Memory B cell (primary cell): ENCODE data around the gene AGAP3.

Source experiments
- ATAC-seq: fragments of 150-1000 bp; cut with Tn5 transposase; 2 replicates; pipeline ENCODE4 v1.10.0; 2021; ENCODE audit warnings: low read depth, mild to moderate bottlenecking, moderate library complexity
- DNase-seq, 2 donors: peaks; one replicate each; pipeline ENCODE4 v3.0.0; 2022; ENCODE audit warnings: low spot score in 2 of 2
- H3K27ac Mint-ChIP-seq: one replicate; pipeline ENCODE4 v1.8.0; 2022; ENCODE audit warnings: mild to moderate bottlenecking, moderate library complexity, mixed read lengths
- H3K27me3 Mint-ChIP-seq: one replicate; pipeline ENCODE4 v1.8.0; 2022; ENCODE audit warnings: mixed read lengths
- H3K36me3 Mint-ChIP-seq: one replicate; pipeline ENCODE4 v1.8.0; 2022; ENCODE audit warnings: mild to moderate bottlenecking, mixed read lengths
- H3K4me1 Mint-ChIP-seq: one replicate; pipeline ENCODE4 v1.8.0; 2022; ENCODE audit warnings: mixed read lengths
- H3K4me3 Mint-ChIP-seq: one replicate; pipeline ENCODE4 v1.8.0; 2022; ENCODE audit warnings: mild to moderate bottlenecking, moderate library complexity, mixed read lengths
- H3K9me3 Mint-ChIP-seq: one replicate; pipeline ENCODE4 v1.8.0; 2022; ENCODE audit warnings: mixed read lengths

The AGAP3 gene

GRCh38 chr7:151083824-151084160, 2.5 kb upstream of the AGAP3 start:
- DNase-seq: no peak
- Mint-ChIP-seq H3K36me3 (peaks cover 3% of the 10 kb centered on the region), H3K4me3 (peak overlapping the region; percentile 90), H3K4me1 (peaks cover 35% of the 10 kb centered on the region), H3K9me3 (no peaks in the 10 kb centered on the region), H3K27me3 (peaks cover 2% of the 10 kb centered on the region), H3K27ac (peak overlapping the region; percentile 96)
- ATAC-seq: no peak

DNA sequence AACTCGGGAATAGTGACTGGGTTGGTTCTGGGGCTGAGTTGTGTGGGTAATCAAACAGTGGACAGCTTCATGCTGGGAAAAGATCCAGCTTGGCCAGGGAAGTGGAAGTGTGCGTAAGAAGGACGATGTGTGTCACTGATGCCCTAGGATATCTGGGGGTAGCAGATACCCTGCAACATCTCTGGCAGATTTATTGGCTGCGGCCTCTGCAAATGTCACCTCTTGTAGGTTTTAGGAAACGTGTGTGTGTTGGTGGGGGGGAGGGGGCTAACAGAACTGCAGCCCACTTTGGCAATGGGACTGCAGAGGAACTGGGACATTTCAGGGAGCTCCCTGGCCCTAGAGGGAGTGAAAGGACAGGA, 965 bp upstream of the AGAP3 start:
- DNase-seq (no peak), ATAC-seq (no peak)
- peak overlapping the region; percentile 96 for H3K27ac Mint-ChIP-seq

GRCh38 chr7:151086802-151087244, 548 bp downstream of the AGAP3 start:
- Mint-ChIP-seq H3K27ac (peak overlapping the region; percentile 63), H3K9me3 (no peaks in the 10 kb centered on the region), H3K4me1 (peaks cover 32% of the 10 kb centered on the region), H3K36me3 (peaks cover 3% of the 10 kb centered on the region), H3K27me3 (peaks cover 2% of the 10 kb centered on the region), H3K4me3 (peak overlapping the region; percentile 87)
- DNase-seq (peak in 1 of 2 donors; percentile 45), ATAC-seq (no peak)

More for the DNA sequence above, 965 bp upstream of the AGAP3 start:
- peaks cover 3% of the 10 kb centered on the region for H3K36me3 Mint-ChIP-seq
- peaks cover 32% of the 10 kb centered on the region for H3K4me1 Mint-ChIP-seq
- H3K9me3 Mint-ChIP-seq: no peaks in the 10 kb centered on the region
- H3K4me3 Mint-ChIP-seq: peak overlapping the region; percentile 90
- peaks cover 2% of the 10 kb centered on the region for H3K27me3 Mint-ChIP-seq

DNA sequence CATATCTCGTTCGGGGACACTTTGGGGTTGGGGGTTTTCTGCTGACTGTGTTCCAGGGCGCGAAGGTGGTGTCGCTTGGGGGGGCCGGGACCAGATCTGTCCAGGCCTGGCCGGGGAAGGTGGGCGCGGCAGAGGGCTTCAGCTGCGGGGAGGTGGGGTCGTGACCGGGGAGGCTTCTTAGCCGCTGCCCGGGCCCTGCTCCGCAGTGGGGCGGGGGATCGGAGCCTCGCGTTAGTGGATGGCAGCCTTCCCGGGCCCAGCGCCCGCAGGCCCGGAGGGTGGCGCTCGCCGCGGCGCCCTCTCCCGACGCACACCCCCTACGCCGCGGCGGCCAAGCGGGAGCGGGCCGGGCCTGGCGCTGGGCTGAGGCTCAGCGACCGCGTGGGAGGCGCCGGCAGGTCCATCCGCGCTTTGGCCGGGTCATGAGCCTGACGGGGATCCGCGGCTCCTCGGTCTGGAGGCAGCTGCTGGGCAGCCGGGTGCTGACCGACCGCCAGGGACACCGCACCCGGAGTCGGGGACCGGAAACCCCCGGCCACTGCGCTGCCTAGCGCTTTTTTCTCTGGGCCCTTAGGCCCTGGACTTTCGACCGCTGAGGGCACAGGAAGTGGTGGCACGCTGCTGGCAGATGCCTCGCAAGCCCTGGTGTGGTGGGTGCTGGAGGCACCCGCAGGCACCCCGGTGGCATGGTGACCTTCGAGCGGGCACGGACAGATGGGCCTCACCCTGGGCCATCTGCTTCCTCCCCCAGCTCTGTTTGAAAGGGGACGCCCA, 1.2 kb downstream of the AGAP3 start:
- peaks cover 30% of the 10 kb centered on the region for H3K4me1 Mint-ChIP-seq
- peak overlapping the region; percentile 63 for H3K27ac Mint-ChIP-seq
- H3K4me3 Mint-ChIP-seq: peak overlapping the region; percentile 87
- DNase-seq: peak; percentile 38 to 54
- peak; percentile 27 for ATAC-seq
- no peaks in the 10 kb centered on the region for H3K9me3 Mint-ChIP-seq
- peaks cover 2% of the 10 kb centered on the region for H3K27me3 Mint-ChIP-seq
- H3K36me3 Mint-ChIP-seq: peaks cover 3% of the 10 kb centered on the region

DNA sequence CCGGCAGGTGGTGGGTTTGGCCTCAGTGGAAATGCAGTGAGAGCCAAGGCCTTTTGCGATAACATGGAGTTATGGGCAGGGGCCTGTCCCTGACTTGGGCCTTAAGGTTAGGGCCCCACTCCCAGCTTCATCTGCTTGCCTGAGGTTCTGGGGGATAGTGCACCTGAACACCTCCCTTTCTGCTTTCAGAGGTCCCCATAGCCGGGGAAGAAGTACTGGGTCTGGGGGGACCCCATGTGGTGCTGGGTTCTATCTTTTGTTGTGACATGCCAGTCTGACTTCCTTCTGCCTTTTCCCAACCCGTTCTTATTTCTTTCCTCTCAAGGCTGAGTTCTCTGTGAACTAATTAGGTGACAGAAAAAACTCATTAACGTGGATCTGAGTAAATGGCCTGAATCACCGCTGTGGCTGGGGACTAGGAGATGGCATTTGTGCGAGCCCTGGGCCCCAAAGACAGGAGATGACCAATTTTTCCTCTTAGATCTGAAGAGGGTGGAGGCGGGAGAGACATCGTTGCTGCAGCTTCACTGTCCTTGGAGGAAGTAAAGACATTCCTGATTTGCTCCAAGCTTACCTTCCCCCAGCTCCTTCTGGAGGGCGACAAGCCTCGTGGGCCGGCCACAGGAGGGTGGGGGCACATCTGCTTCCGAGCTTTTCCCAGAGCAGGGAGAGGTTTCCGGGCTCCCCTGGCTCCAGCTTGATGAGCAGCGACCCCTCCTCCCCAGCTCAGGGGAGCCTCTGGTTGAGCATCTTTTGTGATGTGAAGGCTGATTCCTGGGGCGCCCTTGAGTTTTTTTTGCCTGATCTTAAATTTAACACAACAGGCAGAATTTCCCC, 2.0 kb downstream of the AGAP3 start:
- peak overlapping the region; percentile 47 for H3K4me3 Mint-ChIP-seq
- no peak for ATAC-seq
- DNase-seq: no peak
- H3K9me3 Mint-ChIP-seq: no peaks in the 10 kb centered on the region
- H3K36me3 Mint-ChIP-seq: no peaks in the 10 kb centered on the region
- H3K27ac Mint-ChIP-seq: peak overlapping the region; percentile 45
- peaks cover 2% of the 10 kb centered on the region for H3K27me3 Mint-ChIP-seq
- H3K4me1 Mint-ChIP-seq: peaks cover 25% of the 10 kb centered on the region

- H3K4me1 Mint-ChIP-seq: peaks cover 23% of the 10 kb centered on the region
- DNase-seq: no peak
Measured at GRCh38 chr7:151088856-151089699, 2.8 kb downstream of the AGAP3 start.

DNA sequence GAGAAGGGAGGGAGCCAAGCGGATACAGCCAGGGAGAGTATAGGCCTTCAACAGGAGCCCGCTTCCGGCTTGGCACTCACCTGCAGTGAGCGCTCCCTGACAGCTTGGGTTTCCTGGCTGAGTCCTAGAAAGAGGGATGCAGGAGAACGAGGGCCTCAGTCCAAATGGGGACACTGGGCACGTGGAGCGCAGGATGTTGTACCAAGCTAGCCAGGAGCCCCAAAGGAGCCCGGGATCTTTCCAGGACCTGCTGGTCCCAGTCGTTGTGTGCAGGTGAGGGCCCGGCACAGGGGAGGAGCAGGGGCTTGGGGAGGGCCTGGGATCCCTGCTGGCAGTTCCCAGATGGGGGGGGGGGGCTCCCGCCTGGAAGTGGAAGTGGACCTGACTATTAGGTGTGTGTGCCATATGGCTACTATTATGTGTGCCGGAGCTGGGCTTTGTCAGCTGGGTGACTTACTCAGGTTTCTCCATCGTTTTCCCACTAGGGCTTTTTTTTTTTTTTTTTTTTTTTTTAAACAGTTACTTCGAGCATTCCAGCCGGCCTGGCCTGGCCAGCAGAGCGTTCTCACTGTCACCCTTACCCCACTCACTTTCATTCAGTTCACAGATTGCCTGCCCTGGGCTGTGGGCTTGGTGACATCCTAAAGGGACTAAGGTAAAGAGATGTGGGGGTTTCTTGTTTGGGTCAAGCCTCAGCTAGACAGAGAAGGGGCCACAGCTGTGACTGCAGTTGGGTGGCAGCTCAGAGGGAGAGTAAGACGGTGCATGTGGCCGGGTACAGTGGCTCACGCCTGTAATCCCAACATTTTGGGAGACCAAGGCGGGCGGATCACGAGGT, 3.8 kb downstream of the AGAP3 start:
- H3K27ac Mint-ChIP-seq: no peak overlapping the region
- no peak for ATAC-seq

More at GRCh38 chr7:151088856-151089699, 2.8 kb downstream of the AGAP3 start:
- Mint-ChIP-seq H3K27ac (peak overlapping the region; percentile 7), H3K27me3 (peaks cover 2% of the 10 kb centered on the region), H3K36me3 (no peaks in the 10 kb centered on the region), H3K9me3 (no peaks in the 10 kb centered on the region), H3K4me3 (peak overlapping the region; percentile 43)
- no peak for ATAC-seq

GRCh38 chr7:151091003-151091402, 4.7 kb downstream of the AGAP3 start:
- no peak for ATAC-seq
- Mint-ChIP-seq H3K27me3 (no peaks in the 10 kb centered on the region), H3K9me3 (no peaks in the 10 kb centered on the region), H3K27ac (no peak overlapping the region), H3K4me1 (peaks cover 11% of the 10 kb centered on the region), H3K4me3 (no peak overlapping the region), H3K36me3 (no peaks in the 10 kb centered on the region)
- no peak for DNase-seq

More for the DNA sequence above, 3.8 kb downstream of the AGAP3 start:
- Mint-ChIP-seq H3K27me3 (no peaks in the 10 kb centered on the region), H3K9me3 (no peaks in the 10 kb centered on the region), H3K4me1 (peaks cover 20% of the 10 kb centered on the region), H3K4me3 (no peak overlapping the region), H3K36me3 (no peaks in the 10 kb centered on the region)
- no peak for DNase-seq

DNA sequence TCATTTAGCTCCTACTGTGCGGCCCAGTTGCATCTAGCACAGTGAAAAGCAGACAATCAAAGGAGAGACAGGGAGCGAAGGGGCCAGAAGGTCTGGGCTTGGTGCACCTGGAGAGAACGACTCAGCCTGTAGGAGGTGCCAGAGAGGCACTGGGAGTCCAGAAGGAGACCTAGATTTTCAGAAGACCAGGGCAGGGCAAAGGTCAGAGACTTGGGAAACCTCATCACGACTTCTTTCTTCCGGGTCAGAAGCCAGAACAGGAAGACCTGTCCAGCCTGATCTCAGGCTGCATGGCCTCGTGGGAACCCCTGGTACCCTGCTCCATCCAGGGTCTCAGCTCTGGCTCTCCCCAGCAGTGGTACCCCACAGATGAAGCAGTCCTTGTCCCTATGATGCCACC, 5.2 kb downstream of the AGAP3 start:
- no peak for DNase-seq
- no peak for ATAC-seq
- Mint-ChIP-seq H3K36me3 (no peaks in the 10 kb centered on the region), H3K4me1 (peaks cover 11% of the 10 kb centered on the region), H3K27me3 (no peaks in the 10 kb centered on the region), H3K9me3 (no peaks in the 10 kb centered on the region), H3K27ac (no peak overlapping the region), H3K4me3 (no peak overlapping the region)

DNA sequence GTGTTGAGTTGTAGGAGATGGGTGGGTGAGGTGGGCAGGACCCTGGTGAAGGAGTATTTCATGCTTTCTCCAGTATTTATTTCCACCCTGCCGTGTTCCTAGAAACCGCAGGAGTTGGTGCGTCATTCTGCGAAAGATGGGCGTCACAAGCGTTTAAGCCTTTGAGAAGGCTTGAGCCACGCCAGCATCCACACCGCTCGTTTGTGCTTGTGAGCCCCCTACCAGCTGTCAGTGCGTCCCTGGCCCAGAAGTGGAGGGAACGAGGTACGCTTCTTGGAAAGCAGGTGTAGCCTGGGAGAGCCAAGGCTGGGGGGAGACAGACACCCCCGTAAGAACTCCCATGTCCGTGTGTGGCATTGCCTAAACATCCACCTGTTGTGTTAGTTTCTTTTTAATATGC, 5.7 kb downstream of the AGAP3 start:
- Mint-ChIP-seq H3K4me3 (no peak overlapping the region), H3K36me3 (no peaks in the 10 kb centered on the region), H3K27me3 (no peaks in the 10 kb centered on the region), H3K9me3 (no peaks in the 10 kb centered on the region), H3K4me1 (peaks cover 11% of the 10 kb centered on the region), H3K27ac (no peak overlapping the region)
- ATAC-seq (no peak), DNase-seq (no peak)

- H3K27ac Mint-ChIP-seq: no peak overlapping the region
- no peak for ATAC-seq
- H3K27me3 Mint-ChIP-seq: no peaks in the 10 kb centered on the region
- H3K9me3 Mint-ChIP-seq: no peaks in the 10 kb centered on the region
- H3K4me3 Mint-ChIP-seq: no peak overlapping the region
- peaks cover 8% of the 10 kb centered on the region for H3K4me1 Mint-ChIP-seq
- no peaks in the 10 kb centered on the region for H3K36me3 Mint-ChIP-seq
- no peak for DNase-seq
Measured at GRCh38 chr7:151093748-151094147, 7.5 kb downstream of the AGAP3 start.

GRCh38 chr7:151094675-151095074, 8.4 kb downstream of the AGAP3 start:
- Mint-ChIP-seq H3K27me3 (no peaks in the 10 kb centered on the region), H3K27ac (no peak overlapping the region), H3K4me3 (no peak overlapping the region), H3K9me3 (no peaks in the 10 kb centered on the region), H3K36me3 (no peaks in the 10 kb centered on the region), H3K4me1 (peaks cover 4% of the 10 kb centered on the region)
- ATAC-seq (no peak), DNase-seq (no peak)

- H3K4me3 Mint-ChIP-seq: no peak overlapping the region
- DNase-seq: no peak
- no peaks in the 10 kb centered on the region for H3K36me3 Mint-ChIP-seq
- no peak overlapping the region for H3K27ac Mint-ChIP-seq
- no peaks in the 10 kb centered on the region for H3K9me3 Mint-ChIP-seq
- peaks cover 2% of the 10 kb centered on the region for H3K4me1 Mint-ChIP-seq
- no peaks in the 10 kb centered on the region for H3K27me3 Mint-ChIP-seq
- ATAC-seq: no peak
Measured at GRCh38 chr7:151095123-151095797, 9.0 kb downstream of the AGAP3 start.
